ENCODE measurements around the gene DDX42. TPM values are rescaled to one million over a fixed set of nuclear protein-coding genes. Genes with fewer than 3 reads are reported as not detected.

Gene DDX42
- total RNA-seq, 1 experiment from 2014 or later = 184 TPM

GRCh38 chr17:63816669-63817068 is 42.7 kb downstream of the DDX42 start:
- Histone ChIP-seq H3K18ac (ENCODE audit: insufficient read length, low read depth, low read length) (no peak overlapping the region), H3K27me3 (ENCODE audit: insufficient read depth, low read length) (no peaks in the 10 kb centered on the region), H3K14ac (ENCODE audit: insufficient read depth, low read length) (no peak overlapping the region), H3K4ac (ENCODE audit: low read depth, low read length) (no peak overlapping the region), H3K79me1 (ENCODE audit: insufficient read depth, low read depth, low read length, poor library complexity, severe bottlenecking) (no peaks in the 10 kb centered on the region), H2BK5ac (ENCODE audit: insufficient read length, low read length) (no peak overlapping the region), H2BK12ac (ENCODE audit: insufficient read length, low read depth, low read length) (no peak overlapping the region), H3K27ac (ENCODE audit: insufficient read length, low read depth, low read length) (no peak overlapping the region), H4K91ac (ENCODE audit: insufficient read length, low read depth, low read length) (no peak overlapping the region), H3K23ac (ENCODE audit: insufficient read length, low read depth, low read length) (no peak overlapping the region), H2AFZ (ENCODE audit: low read length) (no peak overlapping the region), H3T11ph (ENCODE audit: low read length) (no peak overlapping the region), H4K5ac (ENCODE audit: insufficient read length, low read depth, low read length) (no peak overlapping the region), H3K4me1 (ENCODE audit: insufficient read depth, low read length) (no peaks in the 10 kb centered on the region), H3K23me2 (ENCODE audit: insufficient read length, low read depth, low read length, poor library complexity, severe bottlenecking) (no peaks in the 10 kb centered on the region), H2AK5ac (ENCODE audit: insufficient read length, low read length) (no peak overlapping the region), H2BK20ac (ENCODE audit: low read depth, low read length, poor library complexity, severe bottlenecking) (no peak overlapping the region), H3K9ac (ENCODE audit: extremely low read depth, insufficient read length, low read length) (no peak overlapping the region), H2BK15ac (ENCODE audit: low read depth, low read length) (no peak overlapping the region), H2BK120ac (ENCODE audit: low read depth, low read length, poor library complexity, severe bottlenecking) (no peak overlapping the region), H4K20me1 (ENCODE audit: control insufficient read depth, insufficient read depth, insufficient read length) (no peaks in the 10 kb centered on the region), H3K4me2 (ENCODE audit: insufficient read depth, insufficient read length, low read length) (no peak overlapping the region), H4K8ac (replicated peaks; ENCODE audit: insufficient read length, low read depth, low read length) (no peak overlapping the region), H3K56ac (ENCODE audit: insufficient read length, low read depth, low read length) (no peak overlapping the region), H3K79me2 (ENCODE audit: insufficient read depth, low read length) (no peaks in the 10 kb centered on the region), H3K9me3 (ENCODE audit: control insufficient read depth, low read depth, low read length) (no peaks in the 10 kb centered on the region)
- no peak for TF ChIP-seq CTCF (conservative IDR thresholded peaks at IDR 0.05)
- Mint-ChIP-seq H3K27ac (no peak overlapping the region), H3K27me3 (ENCODE audit: low read depth) (no peaks in the 10 kb centered on the region; the same call in 1 of the 2 replicates), H3K9me3 (no peaks in the 10 kb centered on the region), H3K4me1 (no peaks in the 10 kb centered on the region), H3K4me3 (no peak overlapping the region), H3K36me3 (ENCODE audit: insufficient read depth in 1 of 3, low read depth in 3 of 3) (peaks cover 48 to 100% (median 97%) of the 10 kb centered on the region in 3 experiments)
- DNase-seq = no peak
- WGBS (ENCODE audit: extremely low coverage, insufficient read length, low lambda C conversion rate) = no CpG with 5 or more reads among the region's 4 CpGs
